IMR-90 (cell line): ENCODE measurements around the gene EIF2B4.

Experiments used
- BHLHE40 ChIP-seq: fragments of 150-350 bp; IDR thresholded peaks from 2 replicates; pipeline ENCODE4 v1.6.1; 2016; ENCODE audit warnings: mild to moderate bottlenecking, low read depth, low read length
- CEBPB ChIP-seq: IDR thresholded peaks from 2 replicates; pipeline ENCODE4 v1.6.1; 2012; ENCODE audit warnings: low read depth, low read length, improper control_type of control experiment
- CHD1 ChIP-seq: IDR thresholded peaks from 2 replicates; pipeline ENCODE4 v1.6.1; 2012; ENCODE audit warnings: low read depth, low read length, improper control_type of control experiment
- FOS ChIP-seq: fragments of 150-350 bp; IDR thresholded peaks from 2 replicates; pipeline ENCODE4 v1.6.1; 2016; ENCODE audit warnings: low read depth, low read length
- MAZ ChIP-seq: IDR thresholded peaks from 2 replicates; pipeline ENCODE4 v1.6.1; 2012; ENCODE audit warnings: low read depth, mild to moderate bottlenecking, low read length, improper control_type of control experiment, moderate library complexity, borderline replicate concordance
- MXI1 ChIP-seq: IDR thresholded peaks from 2 replicates; pipeline ENCODE4 v1.6.1; 2012; ENCODE audit warnings: low read depth, mild to moderate bottlenecking, low read length, moderate library complexity, borderline replicate concordance
- POLR2A ChIP-seq: IDR thresholded peaks from 2 replicates; pipeline ENCODE4 v1.6.1; 2012; ENCODE audit warnings: mild to moderate bottlenecking, low read depth, low read length
- RAD21 ChIP-seq: IDR thresholded peaks from 2 replicates; pipeline ENCODE4 v1.6.1; 2012; ENCODE audit warnings: low read length, improper control_type of control experiment
- RFX5 ChIP-seq: IDR thresholded peaks from 2 replicates; pipeline ENCODE4 v1.8.0; 2012; ENCODE audit warnings: low read depth, mild to moderate bottlenecking, low read length, moderate library complexity
- SMC3 ChIP-seq: fragments of 150-350 bp; IDR thresholded peaks from 2 replicates; pipeline ENCODE4 v1.6.1; 2016; ENCODE audit warnings: low read depth, mild to moderate bottlenecking, antibody characterized with exemption, low read length, moderate library complexity
- TF ChIP-seq, protein P1 (sequence below): conservative IDR thresholded peaks from 2 replicates; pipeline ENCODE4 v1.5.1; 2012; ENCODE audit warnings: mild to moderate bottlenecking, low read depth, low read length, improper control_type of control experiment
- TF ChIP-seq, protein P2 (sequence below): fragments of 150-350 bp; IDR thresholded peaks from 2 replicates; pipeline ENCODE4 v1.6.1; 2017; ENCODE audit warnings: mild to moderate bottlenecking, antibody characterized with exemption, low read length, low read depth

- TF ChIP-seq, protein P1, sequence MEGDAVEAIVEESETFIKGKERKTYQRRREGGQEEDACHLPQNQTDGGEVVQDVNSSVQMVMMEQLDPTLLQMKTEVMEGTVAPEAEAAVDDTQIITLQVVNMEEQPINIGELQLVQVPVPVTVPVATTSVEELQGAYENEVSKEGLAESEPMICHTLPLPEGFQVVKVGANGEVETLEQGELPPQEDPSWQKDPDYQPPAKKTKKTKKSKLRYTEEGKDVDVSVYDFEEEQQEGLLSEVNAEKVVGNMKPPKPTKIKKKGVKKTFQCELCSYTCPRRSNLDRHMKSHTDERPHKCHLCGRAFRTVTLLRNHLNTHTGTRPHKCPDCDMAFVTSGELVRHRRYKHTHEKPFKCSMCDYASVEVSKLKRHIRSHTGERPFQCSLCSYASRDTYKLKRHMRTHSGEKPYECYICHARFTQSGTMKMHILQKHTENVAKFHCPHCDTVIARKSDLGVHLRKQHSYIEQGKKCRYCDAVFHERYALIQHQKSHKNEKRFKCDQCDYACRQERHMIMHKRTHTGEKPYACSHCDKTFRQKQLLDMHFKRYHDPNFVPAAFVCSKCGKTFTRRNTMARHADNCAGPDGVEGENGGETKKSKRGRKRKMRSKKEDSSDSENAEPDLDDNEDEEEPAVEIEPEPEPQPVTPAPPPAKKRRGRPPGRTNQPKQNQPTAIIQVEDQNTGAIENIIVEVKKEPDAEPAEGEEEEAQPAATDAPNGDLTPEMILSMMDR: no peak
- no peak for TF ChIP-seq POLR2A
- TF ChIP-seq FOS: no peak
- TF ChIP-seq BHLHE40: no peak
- TF ChIP-seq MXI1: no peak
- TF ChIP-seq, protein P2, sequence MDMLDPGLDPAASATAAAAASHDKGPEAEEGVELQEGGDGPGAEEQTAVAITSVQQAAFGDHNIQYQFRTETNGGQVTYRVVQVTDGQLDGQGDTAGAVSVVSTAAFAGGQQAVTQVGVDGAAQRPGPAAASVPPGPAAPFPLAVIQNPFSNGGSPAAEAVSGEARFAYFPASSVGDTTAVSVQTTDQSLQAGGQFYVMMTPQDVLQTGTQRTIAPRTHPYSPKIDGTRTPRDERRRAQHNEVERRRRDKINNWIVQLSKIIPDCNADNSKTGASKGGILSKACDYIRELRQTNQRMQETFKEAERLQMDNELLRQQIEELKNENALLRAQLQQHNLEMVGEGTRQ: no peak
- TF ChIP-seq CEBPB: no peak
- no peak for TF ChIP-seq RAD21
- TF ChIP-seq RFX5: no peak
- TF ChIP-seq MAZ: no peak
- TF ChIP-seq SMC3: no peak
- no peak for TF ChIP-seq CHD1
Measured at GRCh38 chr2:27390822-27391679, 20.9 kb upstream of the EIF2B4 start.
